ENCODE results near the gene MBOAT7. TPM values are rescaled to one million over a fixed set of nuclear protein-coding genes. Genes with fewer than 3 reads are reported as not detected.
A peak's percentile ranks its signal among the peaks of the same experiment; 100 is the strongest.

Gene MBOAT7
- total RNA-seq, 1 experiment from 2014 or later: 100 TPM

- Mint-ChIP-seq H3K36me3 (ENCODE audit: insufficient read depth in 1 of 3, low read depth in 3 of 3) (peaks cover 67 to 92% (median 91%) of the 10 kb centered on the region in 3 experiments), H3K4me3 (0 out of 5 replicates have a peak overlapping the region, but pooled peaks of 1 of the 2 experiments have one; percentile 11), H3K4me1 (no peaks in the 10 kb centered on the region), H3K27me3 (ENCODE audit: low read depth) (peaks cover 1% of the 10 kb centered on the region; the same call in 1 of the 2 replicates), H3K27ac (no peak overlapping the region; a peak in 1 of 7 replicates), H3K9me3 (no peaks in the 10 kb centered on the region; a peak in 1 of 5 replicates)
- Histone ChIP-seq H3K18ac (ENCODE audit: insufficient read length, low read depth, low read length) (no peak overlapping the region), H3K79me2 (ENCODE audit: insufficient read depth, low read length) (no peaks in the 10 kb centered on the region), H3K9ac (ENCODE audit: extremely low read depth, insufficient read length, low read length) (no peak overlapping the region), H3T11ph (ENCODE audit: low read length) (no peak overlapping the region), H3K14ac (ENCODE audit: insufficient read depth, low read length) (no peak overlapping the region), H4K8ac (replicated peaks; ENCODE audit: insufficient read length, low read depth, low read length) (no peak overlapping the region), H2BK5ac (ENCODE audit: insufficient read length, low read length) (no peak overlapping the region), H3K23me2 (ENCODE audit: insufficient read length, low read depth, low read length, poor library complexity, severe bottlenecking) (no peaks in the 10 kb centered on the region), H2BK20ac (ENCODE audit: low read depth, low read length, poor library complexity, severe bottlenecking) (no peak overlapping the region), H2BK12ac (ENCODE audit: insufficient read length, low read depth, low read length) (no peak overlapping the region), H3K9me3 (ENCODE audit: control insufficient read depth, low read depth, low read length) (no peaks in the 10 kb centered on the region), H3K4me1 (ENCODE audit: insufficient read depth, low read length) (no peaks in the 10 kb centered on the region), H3K23ac (ENCODE audit: insufficient read length, low read depth, low read length) (no peak overlapping the region), H3K4me2 (ENCODE audit: insufficient read depth, insufficient read length, low read length) (no peak overlapping the region), H3K27ac (ENCODE audit: insufficient read length, low read depth, low read length) (no peak overlapping the region), H3K56ac (ENCODE audit: insufficient read length, low read depth, low read length) (no peak overlapping the region), H2AFZ (ENCODE audit: low read length) (no peak overlapping the region), H3K4ac (ENCODE audit: low read depth, low read length) (no peak overlapping the region), H4K91ac (ENCODE audit: insufficient read length, low read depth, low read length) (no peak overlapping the region), H2BK120ac (ENCODE audit: low read depth, low read length, poor library complexity, severe bottlenecking) (no peak overlapping the region), H2AK5ac (ENCODE audit: insufficient read length, low read length) (no peak overlapping the region), H2BK15ac (ENCODE audit: low read depth, low read length) (no peak overlapping the region), H3K27me3 (ENCODE audit: insufficient read depth, low read length) (no peaks in the 10 kb centered on the region), H4K5ac (ENCODE audit: insufficient read length, low read depth, low read length) (no peak overlapping the region), H3K79me1 (ENCODE audit: insufficient read depth, low read depth, low read length, poor library complexity, severe bottlenecking) (no peaks in the 10 kb centered on the region), H4K20me1 (ENCODE audit: control insufficient read depth, insufficient read depth, insufficient read length) (no peaks in the 10 kb centered on the region)
- WGBS (ENCODE audit: extremely low coverage, insufficient read length, low lambda C conversion rate): no CpG with 5 or more reads among the region's 12 CpGs
- DNase-seq: no peak
- TF ChIP-seq CTCF (conservative IDR thresholded peaks at IDR 0.05): no peak
Measured at GRCh38 chr19:54149021-54149812, 40.2 kb downstream of the MBOAT7 start.

Measured in H9 (cell line).